Mucosa of gallbladder (tissue), 1 donor: Measurements from ENCODE around the gene TBXAS1. TPM values are rescaled to one million over a fixed set of nuclear protein-coding genes. Genes with fewer than 3 reads are reported as not detected.

ENCODE experiments used
- DNase-seq: peaks from one replicate; pipeline ENCODE4 v3.0.0-alpha.2; 2020; ENCODE audit warnings: low spot score
- total RNA-seq: library from RNA; stranded (reverse); gene quantifications from one replicate; pipeline ENCODE4 v1.2.1, GENCODE V29; 2021
- donor health status: DM: no; HTN: no; CAD: no.

The TBXAS1 gene
- total RNA-seq, 1 donor from 2014 or later, result 40.9 TPM

DNA sequence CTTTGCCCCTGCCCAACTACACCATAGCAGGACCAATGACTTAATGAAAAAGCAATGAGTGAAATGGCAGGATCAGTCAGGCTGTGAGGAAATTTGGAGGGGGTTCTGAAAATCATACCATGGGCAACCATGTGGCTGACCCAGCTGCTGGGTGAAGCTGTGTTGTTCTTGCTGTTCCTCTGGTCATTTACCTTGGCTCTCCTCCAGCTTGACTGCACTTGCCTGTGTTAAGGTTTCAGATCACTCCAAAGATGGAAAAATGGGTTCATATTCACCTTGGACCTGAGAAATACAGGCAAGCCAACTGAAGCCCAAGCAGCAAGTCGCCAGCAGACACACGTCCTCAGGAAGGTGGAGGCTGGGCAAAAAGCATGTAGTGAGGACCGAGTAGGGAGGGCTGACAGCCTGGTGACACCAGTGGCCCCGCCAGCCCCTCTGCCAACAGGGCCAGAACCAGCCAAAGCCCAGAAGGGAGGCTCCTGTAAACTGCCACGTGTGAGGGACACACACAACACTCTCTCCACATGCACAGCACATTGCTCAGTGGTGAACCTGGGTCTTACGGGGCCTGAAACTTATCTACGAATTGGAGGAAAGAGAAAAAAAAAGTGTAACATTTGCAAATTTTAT, 193.6 kb downstream of the TBXAS1 start:
- DNase-seq, result no peak

DNA sequence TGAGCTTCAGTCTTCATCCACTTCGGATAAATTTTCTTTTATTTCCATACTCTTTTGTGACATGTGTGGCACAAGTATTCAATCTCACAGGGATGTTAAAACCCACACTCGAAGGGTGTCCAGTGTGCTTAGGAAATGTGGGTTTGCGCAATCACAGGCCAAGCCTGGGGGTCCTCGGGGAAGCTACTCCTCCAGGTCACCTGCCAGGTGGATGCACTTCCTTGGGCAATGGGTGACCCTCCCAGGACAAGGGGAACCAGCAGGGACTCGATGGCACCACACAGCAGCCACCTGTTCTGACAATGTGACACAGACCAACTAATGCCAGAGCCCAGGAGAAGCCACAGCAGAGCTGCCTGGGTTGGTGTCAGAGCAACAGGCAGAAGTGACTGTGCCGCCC, 194.7 kb downstream of the TBXAS1 start:
- DNase-seq, result no peak

DNA sequence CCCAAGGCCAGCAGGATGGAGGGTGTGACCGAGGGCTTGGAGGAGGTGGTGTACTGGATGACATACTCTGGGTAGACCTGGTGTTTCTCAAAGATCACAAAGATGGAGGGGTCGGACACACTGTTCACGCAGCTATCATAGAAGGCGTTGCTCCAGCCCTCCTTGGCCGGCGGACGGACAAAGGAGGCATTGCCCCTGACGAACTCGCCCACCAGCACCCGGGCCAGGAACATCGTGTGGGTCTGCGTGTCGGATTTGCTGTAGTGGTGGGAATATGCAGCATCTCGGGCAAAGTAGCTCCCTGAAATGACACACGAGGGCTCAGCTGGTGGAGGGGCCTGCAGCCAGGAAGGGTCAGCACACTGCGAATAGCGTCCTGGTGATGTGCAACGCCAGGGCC, 195.5 kb downstream of the TBXAS1 start:
- DNase-seq, result no peak

GRCh38 chr7:140025241-140025640, 196.2 kb downstream of the TBXAS1 start:
- DNase-seq, result no peak

DNA sequence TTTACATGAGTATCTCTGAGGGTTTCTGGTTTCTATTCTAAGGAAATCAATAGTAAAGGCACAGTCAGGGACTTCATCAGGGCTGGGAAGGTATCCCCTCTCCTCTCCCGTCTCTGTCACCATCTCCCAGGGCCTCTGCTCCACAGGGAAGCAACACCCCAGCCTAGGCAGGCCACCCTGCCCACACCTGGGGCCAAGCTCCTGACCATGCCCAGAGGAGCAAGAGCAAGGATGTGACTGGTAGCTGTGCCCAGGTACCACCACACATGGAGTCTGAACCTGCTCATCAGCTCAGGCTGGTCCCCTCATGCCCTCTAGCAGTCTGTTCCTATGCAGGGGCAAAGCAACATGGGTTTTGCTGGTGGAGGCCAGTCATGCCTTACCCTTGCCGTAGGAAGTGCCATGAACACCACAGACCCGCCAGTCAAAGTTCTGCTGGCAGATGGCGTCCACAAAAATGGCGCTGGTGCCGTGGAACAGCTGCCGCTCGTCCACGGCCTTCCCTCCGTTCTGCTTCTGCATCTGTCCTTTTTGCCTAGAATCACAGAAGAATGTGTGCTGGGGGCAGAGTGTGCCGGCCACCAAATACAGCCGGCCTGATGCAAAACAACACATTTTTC, 196.9 kb downstream of the TBXAS1 start:
- DNase-seq, result no peak

GRCh38 chr7:140026935-140027334, 197.9 kb downstream of the TBXAS1 start:
- DNase-seq, result no peak

DNA sequence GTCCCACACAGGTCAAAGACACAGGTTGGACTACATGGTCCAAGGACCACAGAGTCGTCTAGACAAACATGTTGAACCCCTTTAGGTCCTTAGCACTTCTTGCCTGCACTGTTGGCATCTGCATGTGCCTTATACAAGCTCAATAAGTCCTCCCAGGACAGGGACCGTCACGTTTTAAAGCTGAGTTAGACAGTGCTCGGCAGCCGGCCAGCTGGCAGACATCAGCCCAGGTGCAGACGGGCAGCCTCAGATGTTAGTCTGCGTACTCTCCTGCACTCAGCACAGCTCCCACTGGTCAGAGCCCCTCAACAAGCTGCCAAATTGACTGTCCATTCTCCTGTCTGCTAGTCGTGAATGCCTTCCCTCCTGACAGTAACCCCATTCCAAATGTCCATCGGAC, 198.8 kb downstream of the TBXAS1 start:
- DNase-seq, result no peak

- no peak for DNase-seq
These were observed 199.2 kb downstream of the TBXAS1 start for GRCh38 chr7:140028311-140028710.

- DNase-seq, result no peak
These were observed 200.0 kb downstream of the TBXAS1 start for GRCh38 chr7:140029072-140029471.

GRCh38 chr7:140031364-140031763, 202.3 kb downstream of the TBXAS1 start:
- DNase-seq, result no peak

DNA sequence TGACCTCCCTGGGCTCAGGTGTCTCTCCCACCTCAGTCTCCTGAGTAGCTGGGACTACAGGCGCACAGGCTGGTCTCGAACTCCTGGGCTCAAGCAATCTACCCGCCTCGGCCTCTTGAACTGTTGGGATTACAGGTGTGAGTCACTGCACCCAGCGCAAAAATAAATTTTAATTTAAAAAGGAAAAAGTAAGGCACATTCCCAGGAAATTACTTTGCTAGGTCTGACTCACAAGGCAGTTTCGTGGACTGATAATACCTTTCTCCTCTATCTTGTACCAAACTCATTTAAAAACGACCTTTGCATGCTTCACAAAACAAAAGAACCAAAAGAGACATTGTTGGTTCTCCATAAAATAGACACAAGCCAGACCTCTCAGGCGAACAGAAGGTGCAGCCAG, 204.0 kb downstream of the TBXAS1 start:
- DNase-seq, result no peak

GRCh38 chr7:140033779-140034363, 204.8 kb downstream of the TBXAS1 start:
- no peak for DNase-seq

GRCh38 chr7:140034421-140034820, 205.4 kb downstream of the TBXAS1 start:
- DNase-seq, result no peak

- DNase-seq, result no peak
These were observed 206.5 kb downstream of the TBXAS1 start for GRCh38 chr7:140035400-140036223.

DNA sequence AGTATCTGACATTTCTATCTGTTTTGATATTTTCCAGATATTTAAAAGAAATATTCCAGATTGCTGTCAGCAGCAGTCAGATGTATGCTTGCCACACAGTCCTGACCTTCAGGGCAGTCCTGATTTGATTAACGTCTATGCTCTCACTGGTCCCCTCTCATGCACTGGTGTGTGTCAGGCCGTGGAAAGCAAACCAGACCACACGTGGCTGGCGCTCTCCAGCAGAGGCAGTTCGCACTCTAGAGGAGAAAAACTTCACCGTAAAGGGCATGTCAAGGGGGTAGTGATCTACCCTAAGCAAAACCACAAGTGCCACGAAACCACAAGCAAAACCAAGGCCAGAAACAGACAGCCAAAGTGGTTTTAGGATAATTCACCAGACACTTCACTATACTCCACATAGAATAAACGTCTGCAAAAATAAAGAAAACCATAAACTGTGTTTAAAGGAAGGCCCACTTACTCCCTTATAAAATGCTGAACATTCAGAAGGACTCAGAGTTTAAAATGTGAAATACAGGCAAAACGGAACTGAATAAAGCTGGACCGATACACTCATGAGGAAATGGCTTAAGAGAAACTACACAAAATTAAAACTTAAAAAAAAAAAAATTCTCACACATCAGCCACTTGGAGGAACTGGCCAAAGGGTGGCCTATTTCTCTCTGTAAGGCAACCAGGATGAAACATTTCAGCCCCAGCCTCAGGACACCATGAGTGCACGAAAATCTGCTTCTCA, 207.3 kb downstream of the TBXAS1 start:
- DNase-seq, result no peak

- no peak for DNase-seq
These were observed 210.0 kb downstream of the TBXAS1 start for GRCh38 chr7:140039066-140039465.

- DNase-seq, result no peak
These were observed 210.8 kb downstream of the TBXAS1 start for GRCh38 chr7:140039896-140040295.

- no peak for DNase-seq
These were observed 212.8 kb downstream of the TBXAS1 start for GRCh38 chr7:140041659-140042385.

DNA sequence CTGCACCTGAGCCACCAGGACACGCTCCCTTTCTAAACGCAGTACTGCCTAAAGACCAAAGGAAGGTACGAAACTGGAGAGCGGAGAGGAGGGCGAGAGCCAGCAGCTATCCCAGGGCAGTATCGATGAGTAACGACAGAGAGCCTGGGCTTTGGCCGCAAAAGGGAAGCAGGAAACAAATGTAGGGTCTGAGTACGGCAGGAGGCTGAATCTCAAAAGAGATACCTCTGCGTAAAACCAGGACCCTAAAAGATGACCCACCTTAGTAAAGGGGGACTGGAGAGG, 213.3 kb downstream of the TBXAS1 start:
- DNase-seq, result no peak

DNA sequence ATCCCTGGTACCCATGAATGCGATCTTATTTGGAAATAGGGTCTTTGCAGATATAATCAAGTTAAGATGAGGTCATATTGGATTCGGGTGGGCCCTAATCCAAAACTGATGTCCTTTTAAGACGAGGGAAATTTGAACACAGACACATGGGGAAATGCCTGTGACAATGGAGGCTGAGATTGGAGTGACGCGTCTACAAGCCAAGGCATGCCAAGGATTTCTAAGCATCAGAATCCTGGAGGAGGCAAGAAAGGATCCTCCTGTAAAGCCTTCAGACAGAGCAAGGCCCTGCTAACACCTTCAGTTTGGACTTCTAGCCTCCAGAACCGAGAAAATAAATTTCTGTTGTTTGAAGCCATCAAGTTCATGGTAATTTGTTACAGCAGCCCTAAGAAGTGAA, 215.2 kb downstream of the TBXAS1 start:
- no peak for DNase-seq

DNA sequence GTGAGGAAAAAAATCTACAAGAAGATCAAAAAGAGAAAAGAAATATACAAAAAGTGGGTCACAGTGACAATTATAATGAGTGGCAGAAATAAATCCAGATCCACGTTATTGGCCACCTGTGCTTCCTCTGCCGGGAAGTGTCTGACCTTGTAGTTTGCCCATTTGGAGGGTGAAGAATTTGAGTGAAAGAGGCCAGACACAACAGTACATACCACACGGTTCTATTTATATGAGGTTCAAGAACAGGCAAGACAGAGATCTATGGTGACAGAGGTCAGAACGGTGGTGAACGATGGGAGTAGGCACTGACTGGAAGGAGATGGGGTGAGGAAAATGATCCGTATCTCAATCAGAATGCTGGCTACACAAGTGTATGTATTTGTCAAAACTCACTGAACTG, 216.6 kb downstream of the TBXAS1 start:
- no peak for DNase-seq

DNA sequence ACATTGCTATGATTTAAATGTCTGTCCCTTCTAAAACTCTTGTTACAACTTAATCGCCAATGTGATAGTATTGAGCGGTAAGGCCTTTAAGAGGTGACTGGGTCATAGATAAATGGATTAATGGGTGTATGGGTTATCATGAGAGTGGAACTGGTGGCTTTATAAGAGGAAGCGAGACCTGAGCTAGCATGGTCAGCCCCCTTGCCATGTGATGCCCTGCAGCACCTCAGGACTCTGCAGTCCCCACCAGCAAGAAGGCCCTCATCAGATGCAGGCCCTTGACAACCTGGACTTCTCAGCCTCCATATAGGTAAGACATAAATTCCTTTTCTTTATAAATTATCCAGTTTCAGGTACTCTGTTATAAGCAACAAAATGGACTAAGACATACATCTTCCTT, 218.1 kb downstream of the TBXAS1 start:
- no peak for DNase-seq
